Umbilical cord (tissue), 2 donors: ENCODE data around the gene CIAO2A. TPM values are rescaled to one million over a fixed set of nuclear protein-coding genes. Genes with fewer than 3 reads are reported as not detected.

ENCODE experiments used
- DNase-seq: peaks from one replicate; pipeline ENCODE4 v3.0.0-alpha.2; 2015; ENCODE audit warnings: low spot score
- total RNA-seq: library from RNA; depleted of rRNA; stranded (reverse); fragments of >200 nt; gene quantifications from one replicate; pipeline ENCODE4 v1.2.3, GENCODE V29; 2014; ENCODE audit warnings: low replicate concordance; ENCODE audit not compliant: insufficient read depth

The CIAO2A gene
- total RNA-seq, 1 donor from 2014 or later: 42.4 TPM

- DNase-seq: no peak
Measured at GRCh38 chr15:64044300-64045100, 49.1 kb downstream of the CIAO2A start.

- no peak for DNase-seq
Measured at GRCh38 chr15:64038878-64039610, 54.6 kb downstream of the CIAO2A start.

- DNase-seq: no peak
Measured at GRCh38 chr15:64037966-64038365, 55.7 kb downstream of the CIAO2A start.

- no peak for DNase-seq
Measured at GRCh38 chr15:64037116-64037515, 56.5 kb downstream of the CIAO2A start.

- DNase-seq: no peak
Measured at GRCh38 chr15:64035525-64035924, 58.1 kb downstream of the CIAO2A start.

- no peak for DNase-seq
Measured at GRCh38 chr15:64034519-64034918, 59.1 kb downstream of the CIAO2A start.

GRCh38 chr15:64032329-64032728, 61.3 kb downstream of the CIAO2A start:
- DNase-seq: no peak

GRCh38 chr15:64030123-64030522, 63.5 kb downstream of the CIAO2A start:
- DNase-seq: no peak

GRCh38 chr15:64029633-64030032, 64.0 kb downstream of the CIAO2A start:
- no peak for DNase-seq

- DNase-seq: no peak
Measured at GRCh38 chr15:64029110-64029509, 64.5 kb downstream of the CIAO2A start.

GRCh38 chr15:64026591-64026990, 67.0 kb downstream of the CIAO2A start:
- no peak for DNase-seq

- DNase-seq: no peak
Measured at GRCh38 chr15:64024172-64025050, 69.2 kb downstream of the CIAO2A start.

- DNase-seq: no peak
Measured at GRCh38 chr15:64023220-64023619, 70.4 kb downstream of the CIAO2A start.

GRCh38 chr15:64022571-64022970, 71.1 kb downstream of the CIAO2A start:
- no peak for DNase-seq

Other genes starting within 250 kb of the CIAO2A start
- gene DAPK2, start 47.4 kb downstream of the CIAO2A start, total RNA-seq: 2.2 TPM
- gene SNX1, start 2.1 kb upstream of the CIAO2A start, total RNA-seq: 45.0 TPM
- gene SNX22, start 57.9 kb upstream of the CIAO2A start, total RNA-seq: 4.1 TPM
- 384 TPM for gene PPIB, start 69.2 kb upstream of the CIAO2A start, total RNA-seq